ENCODE data around the gene CT47C1. TPM values are rescaled to one million over a fixed set of nuclear protein-coding genes. Genes with fewer than 3 reads are reported as not detected.
A peak's percentile ranks its signal among the peaks of the same experiment; 100 is the strongest.

CT47C1 gene
- total RNA-seq (2013; cell fraction: nucleolus; rRNA removed), result not detected in 2 replicates
- total RNA-seq (2014; rRNA removed), result not detected in 2 replicates
- not detected in 2 replicates for total RNA-seq (2014; rRNA removed; fragmentation: Illumina TruSeq; extraction: Trizol)
- not detected in 2 replicates for total RNA-seq (2021)
- polyA plus RNA-seq (2011; ENCODE audit: low read depth), result not detected
- polyA plus RNA-seq (2011; rRNA removed), result not detected in 2 replicates
- not detected in 2 replicates for polyA plus RNA-seq (2011; cell fraction: cytosol; rRNA removed)
- not detected in 2 replicates for polyA plus RNA-seq (2011; cell fraction: nucleus; rRNA removed)
- not detected in 2 replicates for polyA plus RNA-seq (2012)
- polyA plus RNA-seq (2014; fragmentation: Illumina TruSeq; extraction: Trizol), result not detected in 2 replicates
- not detected for polyA plus RNA-seq (2014; fragmentation: Nextera tagmentation; extraction: Ambion mirVana)
- polyA plus RNA-seq (2014; rRNA removed), result not detected in 2 replicates
- polyA plus RNA-seq (2016; fragmentation: Nextera tagmentation; extraction: Ambion mirVana), result not detected
- polyA minus RNA-seq (2011; rRNA and poly(A)+ RNA removed), result not detected in 2 replicates
- polyA minus RNA-seq (2011; cell fraction: cytosol; rRNA and poly(A)+ RNA removed), result not detected in 2 replicates
- polyA minus RNA-seq (2011; cell fraction: nucleus; rRNA and poly(A)+ RNA removed), result not detected in 2 replicates
- not detected for Bru-seq, nascent RNA
- not detected for BruChase-seq, experiment 1, labeled RNA remaining after a 6-hour chase
- not detected for BruChase-seq, experiment 2, labeled RNA remaining after a 2-hour chase
- long read RNA-seq, experiment 1, result 0 reads
- long read RNA-seq, experiment 2, result 0 reads

GRCh38 chrX:119072744-119073143, at the start of gene CT47C1:
CT47C1 (plus strand) TSS chrX:119072993; CDS start chrX:119073226, 233 bp downstream.
- intact Hi-C loops (cut with micrococcal nuclease; ENCODE audit: unreplicated experiment) (no loop called here), in situ Hi-C loops (cut with MboI) (no loop called here)

More at GRCh38 chrX:119072744-119073143, at the start of gene CT47C1:
- TF ChIP-seq PKNOX1 (IDR thresholded peaks at IDR 0.05) (peak; percentile 46; the same call in 1 of the 2 replicates), NFYB (IDR thresholded peaks at IDR 0.05; ENCODE audit: insufficient read depth, low read depth, low read length) (0 out of 2 replicates have a peak, but pooled peaks have one; percentile 50), FOXM1 (IDR thresholded peaks at IDR 0.05; ENCODE audit: low read depth, low read length) (no peak), TARDBP (IDR thresholded peaks at IDR 0.05; ENCODE audit: borderline replicate concordance) (no peak)
- Histone ChIP-seq H4K20me1 (ENCODE audit: control insufficient read depth, insufficient read depth) (no peaks in the 10 kb centered on the region), H3K4me1 (ENCODE audit: control insufficient read depth, insufficient read depth, low read length) (no peaks in the 10 kb centered on the region), H3K4me3 (no peak within 1 kb of the TSS), H3K27me3 (replicated peaks in 1 of 2; ENCODE audit: control insufficient read depth in 2 of 2, insufficient read depth in 2 of 2, low read length in 1 of 2) (no peaks in the 10 kb centered on the region; a peak in 1 of 4 replicates), H3K9ac (ENCODE audit: control insufficient read depth, insufficient read depth, low read length) (no peak within 1 kb of the TSS), H2AFZ (ENCODE audit: control insufficient read depth, low read depth, low read length) (no peak within 1 kb of the TSS), H3K9me3 (replicated peaks; ENCODE audit: control insufficient read depth, insufficient read depth, low read length) (peaks cover 2% of the 10 kb centered on the region; the same call in 1 of the 3 replicates), H3K79me2 (ENCODE audit: control insufficient read depth, insufficient read depth, low read length) (no peaks in the 10 kb centered on the region), H3K4me2 (ENCODE audit: control insufficient read depth, insufficient read depth) (no peak within 1 kb of the TSS), H3K36me3 (ENCODE audit: control insufficient read depth in 2 of 2, insufficient read depth in 2 of 2, low read length in 1 of 2) (no peaks in the 10 kb centered on the region), H3K27ac (ENCODE audit: control insufficient read depth, insufficient read depth) (no peak within 1 kb of the TSS)
- DNase-seq (ENCODE audit: low read depth, low spot score) (no peak), FAIRE-seq (no peak), ATAC-seq (no peak)
- WGBS (ENCODE audit: insufficient coverage, insufficient replicate concordance, low lambda C conversion rate, missing lambda C conversion rate), result 38% methylated on average over 6 of the region's 6 CpGs
- no TSS peak for BruUV-seq (replicated peaks)
- RAD21 ChIA-PET (ENCODE audit: unreplicated experiment), result no interaction called here
- SMC1A ChIA-PET (ENCODE audit: uncharacterized antibody, unreplicated experiment), result no interaction called here
- POLR2A ChIA-PET, result no interaction called here
- CTCF ChIA-PET, result interaction anchor here (0.6 to 1.4 kb wide), 2 partner anchors 46 to 240 kb away, joined by 3 to 4 read pairs; no protein-coding TSS in a partner anchor
